Neuronal stem cell (in vitro differentiated cells): ENCODE results near the gene ZNF443.
"Not testable (repeated sequence)": the region's sequence is repeated elsewhere in the genome, so short reads cannot be mapped to it uniquely, and the experiment has no call there.

Experiments used
- DNase-seq: peaks from one replicate; pipeline ENCODE4 v3.0.0-alpha.2; 2013; ENCODE audit warnings: low spot score
- H2AFZ ChIP-seq: one replicate; pipeline ENCODE4 v1.6.1; 2013; ENCODE audit warnings: mild to moderate bottlenecking, low read length, inconsistent platforms
- H2AK5ac ChIP-seq: 2 replicates; pipeline ENCODE4 v1.6.1; 2013; ENCODE audit warnings: low read depth, mild to moderate bottlenecking, inconsistent platforms, low read length, moderate library complexity, mixed read lengths
- H2BK120ac ChIP-seq: 2 replicates; pipeline ENCODE4 v1.6.1; 2013; ENCODE audit warnings: low read depth, mild to moderate bottlenecking, inconsistent platforms, low read length, moderate library complexity, mixed read lengths
- H2BK12ac ChIP-seq: one replicate; pipeline ENCODE4 v1.6.1; 2013; ENCODE audit warnings: low read length, inconsistent platforms
- H2BK15ac ChIP-seq: 2 replicates; pipeline ENCODE4 v1.6.1; 2013; ENCODE audit warnings: mild to moderate bottlenecking, low read length, inconsistent platforms, mixed read lengths
- H2BK5ac ChIP-seq: one replicate; pipeline ENCODE4 v1.6.1; 2013; ENCODE audit warnings: inconsistent platforms, mild to moderate bottlenecking, low read length, moderate library complexity
- H3K14ac ChIP-seq: one replicate; pipeline ENCODE4 v1.6.1; 2013; ENCODE audit warnings: low read length, inconsistent platforms
- H3K18ac ChIP-seq: 2 replicates; pipeline ENCODE4 v1.6.1; 2013; ENCODE audit warnings: low read length, inconsistent platforms
- H3K23ac ChIP-seq: 2 replicates; pipeline ENCODE4 v1.6.1; 2013; ENCODE audit warnings: low read depth, mild to moderate bottlenecking, mixed read lengths, low read length, inconsistent platforms; ENCODE audit not compliant: poor library complexity
- H3K27ac ChIP-seq: replicated peaks from 3 replicates; pipeline ENCODE4 v1.5.1; 2013; ENCODE audit warnings: low read length, inconsistent platforms
- H3K27me3 ChIP-seq, 3 experiments: 2 replicates each; pipeline ENCODE4 v1.6.1; 2013; ENCODE audit warnings: low read length in 3 of 3, mild to moderate bottlenecking in 2 of 3, inconsistent platforms in 1 of 3, low read depth in 1 of 3, mixed read lengths in 1 of 3, moderate library complexity in 1 of 3; ENCODE audit not compliant: control insufficient read depth in 3 of 3, insufficient read depth in 3 of 3
- H3K36me3 ChIP-seq, 2 donors: replicated peaks in 1 of 2; 2 replicates each; pipeline ENCODE4 v1.6.1; 2013; ENCODE audit warnings: low read length in 2 of 2; ENCODE audit not compliant: control insufficient read depth in 2 of 2, insufficient read depth in 2 of 2
- H3K4ac ChIP-seq: 2 replicates; pipeline ENCODE4 v1.6.1; 2013; ENCODE audit warnings: inconsistent platforms, mild to moderate bottlenecking, low read length, moderate library complexity
- H3K4me1 ChIP-seq, 2 donors: 1 replicate in 1 of 2; 2 replicates in 1 of 2; pipeline ENCODE4 v1.6.1; 2013; ENCODE audit warnings: low read length in 2 of 2, low read depth in 1 of 2; ENCODE audit not compliant: control insufficient read depth in 2 of 2, insufficient read depth in 1 of 2
- H3K4me2 ChIP-seq: one replicate; pipeline ENCODE4 v1.6.1; 2013; ENCODE audit warnings: mild to moderate bottlenecking, low read length, inconsistent platforms; ENCODE audit not compliant: insufficient read depth, poor library complexity, severe bottlenecking
- H3K4me3 ChIP-seq, 2 donors: 2 replicates each; pipeline ENCODE4 v1.5.1; 2013; ENCODE audit warnings: low read length in 2 of 2, mild to moderate bottlenecking in 2 of 2, inconsistent platforms in 1 of 2, moderate library complexity in 1 of 2
- H3K79me1 ChIP-seq: one replicate; pipeline ENCODE4 v1.6.1; 2013; ENCODE audit warnings: low read depth, mild to moderate bottlenecking, inconsistent platforms, low read length, moderate library complexity
- H3K9ac ChIP-seq: one replicate; pipeline ENCODE4 v1.6.1; 2013; ENCODE audit warnings: mild to moderate bottlenecking, low read depth, low read length, inconsistent platforms; ENCODE audit not compliant: poor library complexity
- H3K9me3 ChIP-seq, 2 donors: replicated peaks in 1 of 2; 2 replicates each; pipeline versions ENCODE3 to v1.6.1; 2013; ENCODE audit warnings: low read length in 2 of 2, mild to moderate bottlenecking in 2 of 2, inconsistent platforms in 1 of 2, low read depth in 1 of 2, mixed read lengths in 1 of 2, moderate library complexity in 1 of 2; ENCODE audit not compliant: control insufficient read depth in 2 of 2, insufficient read depth in 1 of 2
- H4K8ac ChIP-seq: one replicate; pipeline ENCODE4 v1.6.1; 2013; ENCODE audit warnings: low read depth, mild to moderate bottlenecking, inconsistent platforms, low read length, moderate library complexity
- H4K91ac ChIP-seq: one replicate; pipeline ENCODE4 v1.6.1; 2013; ENCODE audit warnings: low read length, low read depth, mild to moderate bottlenecking, inconsistent platforms; ENCODE audit not compliant: poor library complexity
- WGBS, 2 donors: extraction: QIAGEN DNeasy Blood & Tissue Kit; methylation state at CpG; one replicate each; pipeline ENCODE4 v1.1.7; 2013; ENCODE audit warnings: missing lambda C conversion rate in 2 of 2, mixed read lengths in 1 of 2; ENCODE audit not compliant: insufficient read length in 2 of 2, insufficient replicate concordance in 1 of 2; ENCODE audit errors: extremely low coverage in 2 of 2; 5-methylcytosine and 5-hydroxymethylcytosine counted together

The ZNF443 gene

GRCh38 chr19:12478234-12478941 lies 37.6 kb upstream of the ZNF443 start:
- no peak for DNase-seq
- Histone ChIP-seq H3K36me3 (peaks cover 0 to 70% of the 10 kb centered on the region in 2 donors), H3K4me1 (peaks cover 0 to 2% of the 10 kb centered on the region in 2 donors), H3K4ac (no peak overlapping the region), H2AFZ (no peak overlapping the region), H3K18ac (no peak overlapping the region), H2BK12ac (no peak overlapping the region), H3K23ac (no peak overlapping the region), H4K8ac (no peak overlapping the region), H4K91ac (no peak overlapping the region), H2AK5ac (no peak overlapping the region), H3K4me2 (no peak overlapping the region), H3K14ac (no peak overlapping the region), H2BK120ac (no peak overlapping the region), H3K9me3 (peaks cover 0 to 95% of the 10 kb centered on the region in 2 donors), H3K27me3 (no peaks in the 10 kb centered on the region), H3K9ac (no peak overlapping the region), H3K27ac (no peak overlapping the region), H3K4me3 (no peak overlapping the region), H2BK15ac (no peak overlapping the region), H3K79me1 (peaks cover 2% of the 10 kb centered on the region), H2BK5ac (no peak overlapping the region)
- WGBS, 2 donors = no CpG with 5 or more reads among the region's 5 CpGs

GRCh38 chr19:12467651-12468050 lies 26.8 kb upstream of the ZNF443 start:
- H3K27ac ChIP-seq, H2AK5ac ChIP-seq, H3K4me3 ChIP-seq, H2BK12ac ChIP-seq, H2BK120ac ChIP-seq, H3K4me2 ChIP-seq, H4K91ac ChIP-seq, H3K23ac ChIP-seq, H3K4me1 ChIP-seq, H3K18ac ChIP-seq, DNase-seq, H2AFZ ChIP-seq, H3K4ac ChIP-seq, H3K14ac ChIP-seq, H2BK5ac ChIP-seq, H3K79me1 ChIP-seq, H3K9ac ChIP-seq, H3K27me3 ChIP-seq, H4K8ac ChIP-seq, H2BK15ac ChIP-seq: not testable (repeated sequence)
- no CpG with 5 or more reads among the region's 33 CpGs for WGBS, 2 donors
- H3K9me3 ChIP-seq = peaks cover 16 to 82% of the 10 kb centered on the region in 2 donors
- peaks cover 4 to 66% of the 10 kb centered on the region in 2 donors for H3K36me3 ChIP-seq

GRCh38 chr19:12465211-12465610 lies 24.4 kb upstream of the ZNF443 start:
- Histone ChIP-seq H3K4me3 (no peak overlapping the region), H2BK12ac (no peak overlapping the region), H3K27me3 (no peaks in the 10 kb centered on the region), H3K79me1 (no peaks in the 10 kb centered on the region), H2AFZ (no peak overlapping the region), H3K14ac (no peak overlapping the region), H3K27ac (no peak overlapping the region), H4K91ac (no peak overlapping the region), H3K23ac (no peak overlapping the region), H3K4me1 (no peaks in the 10 kb centered on the region), H3K4ac (no peak overlapping the region), H3K36me3 (peaks cover 4 to 70% of the 10 kb centered on the region in 2 donors), H2BK15ac (no peak overlapping the region), H3K9me3 (peaks cover 20 to 84% of the 10 kb centered on the region in 2 donors), H3K9ac (no peak overlapping the region), H2BK5ac (no peak overlapping the region), H3K4me2 (no peak overlapping the region), H2AK5ac (no peak overlapping the region), H3K18ac (no peak overlapping the region), H2BK120ac (no peak overlapping the region), H4K8ac (no peak overlapping the region)
- DNase-seq = no peak
- no CpG with 5 or more reads among the region's 5 CpGs for WGBS, 2 donors

- Histone ChIP-seq H3K4me1 (no peaks in the 10 kb centered on the region), H3K9ac (no peak overlapping the region), H3K4me3 (no peak overlapping the region), H2BK5ac (no peak overlapping the region), H3K23ac (no peak overlapping the region), H3K4ac (no peak overlapping the region), H3K27me3 (no peaks in the 10 kb centered on the region), H2BK12ac (no peak overlapping the region), H3K14ac (no peak overlapping the region), H2BK15ac (no peak overlapping the region), H2AFZ (no peak overlapping the region), H3K18ac (no peak overlapping the region), H2BK120ac (no peak overlapping the region), H3K36me3 (peaks cover 4 to 68% of the 10 kb centered on the region in 2 donors), H2AK5ac (no peak overlapping the region), H4K91ac (no peak overlapping the region), H3K27ac (no peak overlapping the region), H4K8ac (no peak overlapping the region), H3K79me1 (no peaks in the 10 kb centered on the region), H3K4me2 (no peak overlapping the region), H3K9me3 (peaks cover 17 to 83% of the 10 kb centered on the region in 2 donors)
- WGBS, 2 donors = no CpG with 5 or more reads among the region's 3 CpGs
- no peak for DNase-seq
Observed at GRCh38 chr19:12464769-12465168, 23.9 kb upstream of the ZNF443 start.
